ENCODE data around the gene PFKFB1. TPM values are rescaled to one million over a fixed set of nuclear protein-coding genes. Genes with fewer than 3 reads are reported as not detected.

The PFKFB1 gene
- total RNA-seq, 4 donors from 2014 or later, result not detected

DNA sequence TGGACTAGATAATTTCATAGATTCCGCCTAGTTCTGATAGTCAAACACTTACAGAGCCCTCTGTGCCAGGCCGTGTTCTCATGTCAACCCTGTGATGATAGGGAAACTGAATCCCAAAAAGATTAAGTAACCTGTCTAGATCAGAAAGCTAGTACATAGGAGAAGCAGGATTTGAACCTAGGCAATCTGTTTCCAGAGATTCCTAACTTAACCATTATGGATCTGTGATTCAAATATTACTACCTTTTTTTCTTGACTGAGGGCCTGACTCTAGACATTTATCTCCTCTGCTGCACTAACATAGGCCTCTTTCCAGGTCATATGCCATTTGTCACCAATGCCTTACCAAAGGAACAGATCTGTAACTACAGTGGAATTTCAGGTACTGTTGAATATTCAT, 35.3 kb upstream of the PFKFB1 start:
- H3K36me3 ChIP-seq, result no peaks in the 10 kb centered on the region
- WGBS, 2 donors, result 57 to 70% methylated on average over 2 of the region's 2 CpGs
- TF ChIP-seq POLR2A (IDR thresholded peaks at IDR 0.05), result no peak
- no peak for TF ChIP-seq CTCF (IDR thresholded peaks at IDR 0.05)
- DNase-seq, result no peak
- H3K4me3 ChIP-seq, result no peak overlapping the region
- H3K27ac ChIP-seq, result no peak overlapping the region
- intact Hi-C loops (cut with DNase I), result no loop called here
- H3K9me3 ChIP-seq, result no peaks in the 10 kb centered on the region
- H3K27me3 ChIP-seq, result no peaks in the 10 kb centered on the region
- H3K4me1 ChIP-seq, result no peaks in the 10 kb centered on the region

GRCh38 chrX:55028611-55029010, 34.6 kb upstream of the PFKFB1 start:
- intact Hi-C loops (cut with DNase I), result no loop called here
- H3K27ac ChIP-seq, result no peak overlapping the region
- no peaks in the 10 kb centered on the region for H3K9me3 ChIP-seq

DNA sequence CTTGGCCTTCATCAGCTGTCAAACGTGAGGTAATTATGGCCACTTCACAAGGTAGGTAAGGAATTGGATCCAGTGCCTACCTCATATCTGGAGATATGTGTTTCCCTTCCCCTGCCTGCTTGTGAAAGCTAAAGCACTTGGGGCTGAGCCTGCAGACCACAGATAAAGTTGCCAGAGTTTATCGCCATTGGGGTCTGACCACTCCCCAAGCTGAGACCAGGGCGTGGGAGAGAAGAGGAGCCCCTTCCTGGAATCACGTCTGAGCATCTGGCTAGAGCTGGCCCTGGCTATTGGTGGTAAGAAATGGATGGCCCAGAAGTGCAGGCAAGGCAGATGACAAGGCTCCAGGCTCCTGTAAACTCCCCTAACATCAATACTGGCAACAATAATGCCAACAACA, 34.1 kb upstream of the PFKFB1 start:
- intact Hi-C loops (cut with DNase I), result no loop called here
- DNase-seq, result no peak
- no peak for TF ChIP-seq CTCF (IDR thresholded peaks at IDR 0.05)
- TF ChIP-seq POLR2A (IDR thresholded peaks at IDR 0.05), result no peak
- no peaks in the 10 kb centered on the region for H3K27me3 ChIP-seq
- no peaks in the 10 kb centered on the region for H3K4me1 ChIP-seq
- no peak overlapping the region for H3K4me3 ChIP-seq
- no peaks in the 10 kb centered on the region for H3K36me3 ChIP-seq
- H3K9me3 ChIP-seq, result no peaks in the 10 kb centered on the region
- 44% methylated on average over 2 of the region's 4 CpGs; no CpG with 5 or more reads in 1 of the 2 donors for WGBS, 2 donors
- no peak overlapping the region for H3K27ac ChIP-seq

More at GRCh38 chrX:55028611-55029010, 34.6 kb upstream of the PFKFB1 start:
- TF ChIP-seq POLR2A (IDR thresholded peaks at IDR 0.05) (no peak), CTCF (IDR thresholded peaks at IDR 0.05) (no peak)
- no peaks in the 10 kb centered on the region for H3K36me3 ChIP-seq
- no peak for DNase-seq
- H3K4me3 ChIP-seq, result no peak overlapping the region
- H3K4me1 ChIP-seq, result no peaks in the 10 kb centered on the region
- H3K27me3 ChIP-seq, result no peaks in the 10 kb centered on the region

DNA sequence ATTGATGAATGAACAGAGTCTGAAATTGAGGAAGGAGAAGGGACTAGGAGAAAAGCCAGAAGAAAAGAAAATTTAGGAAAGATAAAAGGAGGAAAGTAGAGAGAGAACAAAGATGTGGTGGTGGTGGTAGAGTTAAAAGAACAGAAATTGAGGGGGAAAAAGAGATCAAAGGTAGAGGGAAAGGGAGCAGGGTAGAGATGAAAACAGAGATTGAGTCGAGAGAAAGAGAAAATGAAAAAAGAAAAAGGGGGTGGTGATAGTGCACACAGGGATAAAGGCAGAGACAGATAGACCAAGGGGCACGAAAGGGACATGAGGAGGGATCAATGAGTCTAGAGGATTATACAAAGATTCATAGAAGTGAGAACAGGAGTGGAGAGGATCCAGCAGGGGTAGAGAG, 32.9 kb upstream of the PFKFB1 start:
- H3K27ac ChIP-seq, result no peak overlapping the region
- DNase-seq, result no peak
- no peak for TF ChIP-seq POLR2A (IDR thresholded peaks at IDR 0.05)
- no peak for TF ChIP-seq CTCF (IDR thresholded peaks at IDR 0.05)
- no peak overlapping the region for H3K4me3 ChIP-seq
- intact Hi-C loops (cut with DNase I), result no loop called here
- H3K36me3 ChIP-seq, result no peaks in the 10 kb centered on the region
- no peaks in the 10 kb centered on the region for H3K4me1 ChIP-seq
- no peaks in the 10 kb centered on the region for H3K9me3 ChIP-seq
- H3K27me3 ChIP-seq, result no peaks in the 10 kb centered on the region
- 36 to 63% methylated on average over 2 of the region's 2 CpGs for WGBS, 2 donors

GRCh38 chrX:55026143-55026542, 32.2 kb upstream of the PFKFB1 start:
- Histone ChIP-seq H3K27ac (no peak overlapping the region), H3K27me3 (no peaks in the 10 kb centered on the region), H3K36me3 (no peaks in the 10 kb centered on the region), H3K9me3 (no peaks in the 10 kb centered on the region), H3K4me1 (no peaks in the 10 kb centered on the region), H3K4me3 (no peak overlapping the region)
- intact Hi-C loops (cut with DNase I), result no loop called here
- TF ChIP-seq POLR2A (IDR thresholded peaks at IDR 0.05), result no peak
- DNase-seq, result no peak

DNA sequence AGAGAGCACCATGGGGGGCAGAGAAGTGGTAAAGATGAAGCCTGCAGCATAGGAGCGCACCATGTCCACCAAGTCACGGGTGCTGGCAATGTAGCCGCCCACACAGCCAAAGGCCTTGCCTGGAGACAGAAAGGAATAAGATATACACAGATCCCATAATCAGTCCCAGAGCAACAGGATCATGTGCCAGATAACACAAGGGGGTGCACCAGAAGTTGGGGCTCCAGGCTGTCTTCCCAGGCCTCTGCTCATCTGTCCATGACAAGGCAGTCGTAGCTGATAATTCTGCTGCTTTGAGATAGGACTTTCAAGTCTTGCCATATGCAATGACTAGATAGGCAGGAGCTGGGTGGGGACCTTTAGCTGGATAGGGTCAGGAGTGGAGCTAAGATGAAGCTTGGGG, 20.9 kb upstream of the PFKFB1 start:
- Histone ChIP-seq H3K36me3 (no peaks in the 10 kb centered on the region), H3K9me3 (no peaks in the 10 kb centered on the region), H3K27me3 (no peaks in the 10 kb centered on the region), H3K27ac (no peak overlapping the region), H3K4me3 (no peak overlapping the region), H3K4me1 (no peaks in the 10 kb centered on the region)
- TF ChIP-seq CTCF (IDR thresholded peaks at IDR 0.05) (no peak), POLR2A (IDR thresholded peaks at IDR 0.05) (no peak)
- intact Hi-C loops (cut with DNase I), result no loop called here
- 100% methylated on average over 2 of the region's 4 CpGs; no CpG with 5 or more reads in 1 of the 2 donors for WGBS, 2 donors
- DNase-seq, result no peak

Measured in esophagus squamous epithelium (tissue), 5 donors.